ENCODE measurements around the gene ZNF562.
"Not testable (repeated sequence)": the region's sequence is repeated elsewhere in the genome, so short reads cannot be mapped to it uniquely, and the experiment has no call there.

The ZNF562 gene

GRCh38 chr19:9674663-9675357, at the start of gene ZNF562:
Gene ZNF562, minus strand, starts transcription at chr19:9675100. Its CDS starts 14,356 bp downstream, at chr19:9660744.
- DNase-seq: peak; percentile 84

GRCh38 chr19:9724157-9724556, 49.3 kb upstream of the ZNF562 start:
- no peak for DNase-seq

GRCh38 chr19:9721861-9722260, 47.0 kb upstream of the ZNF562 start:
- DNase-seq: no peak

- no peak for DNase-seq
Observed at GRCh38 chr19:9720541-9720940, 45.6 kb upstream of the ZNF562 start.

- no peak for DNase-seq
Observed at GRCh38 chr19:9711815-9712214, 36.9 kb upstream of the ZNF562 start.

- DNase-seq: no peak
Observed at GRCh38 chr19:9709305-9709704, 34.4 kb upstream of the ZNF562 start.

- no peak for DNase-seq
Observed at GRCh38 chr19:9705836-9706235, 30.9 kb upstream of the ZNF562 start.

- no peak for DNase-seq
Observed at GRCh38 chr19:9702186-9702585, 27.3 kb upstream of the ZNF562 start.

- DNase-seq: no peak
Observed at GRCh38 chr19:9700229-9700981, 25.5 kb upstream of the ZNF562 start.

- not testable (repeated sequence) for DNase-seq
Observed at GRCh38 chr19:9690301-9690700, 15.4 kb upstream of the ZNF562 start.

GRCh38 chr19:9679996-9680395, 5.1 kb upstream of the ZNF562 start:
- not testable (repeated sequence) for DNase-seq

- not testable (repeated sequence) for DNase-seq
Observed at GRCh38 chr19:9675358-9675901, 530 bp upstream of the ZNF562 start.

GRCh38 chr19:9673912-9674662, 813 bp downstream of the ZNF562 start:
- peak; percentile 74 for DNase-seq

- no peak for DNase-seq
Observed at GRCh38 chr19:9672893-9673292, 2.0 kb downstream of the ZNF562 start.

- peak; percentile 30 for DNase-seq
Observed at GRCh38 chr19:9671655-9672054, 3.2 kb downstream of the ZNF562 start.

GRCh38 chr19:9668544-9668943, 6.4 kb downstream of the ZNF562 start:
- DNase-seq: no peak

GRCh38 chr19:9667898-9668297, 7.0 kb downstream of the ZNF562 start:
- no peak for DNase-seq

GRCh38 chr19:9658769-9659168, 16.1 kb downstream of the ZNF562 start:
- no peak for DNase-seq

GRCh38 chr19:9653066-9653555, 21.8 kb downstream of the ZNF562 start:
- DNase-seq: not testable (repeated sequence)

- DNase-seq: not testable (repeated sequence)
Observed at GRCh38 chr19:9651464-9651863, 23.4 kb downstream of the ZNF562 start.

GRCh38 chr19:9650345-9650744, 24.6 kb downstream of the ZNF562 start:
- DNase-seq: no peak

- no peak for DNase-seq
Observed at GRCh38 chr19:9645472-9645871, 29.4 kb downstream of the ZNF562 start.

- DNase-seq: no peak
Observed at GRCh38 chr19:9644472-9644871, 30.4 kb downstream of the ZNF562 start.

Measured in activated CD4-positive, alpha-beta T cell treated with anti-CD3 and anti-CD28 coated beads, Interleukin-2, Interleukin-6, amounts not matched to agents 100 ng/mL and 50 ng/mL, durations not matched to agents 16 hours and 8 hours (primary cell).